HFF-Myc (cell line): ENCODE data around the gene LRRC7.

Experiments used
- DNase-seq: peaks from one replicate; pipeline ENCODE4 v3.0.0-alpha.2; 2011; ENCODE audit warnings: low read depth; ENCODE audit errors: extremely low read depth
- H3K4me3 ChIP-seq: replicated peaks from 2 replicates; pipeline ENCODE4 v1.5.1; 2011; ENCODE audit warnings: low read depth, mild to moderate bottlenecking, control low read depth, low read length
- TF ChIP-seq, protein P1 (sequence below): IDR thresholded peaks from 2 replicates; pipeline ENCODE4 v1.5.1; 2012; ENCODE audit warnings: mild to moderate bottlenecking, low read depth, low read length, control low read depth; ENCODE audit errors: missing control alignments

LRRC7 gene

GRCh38 chr1:70072231-70072751, 504.6 kb downstream of the LRRC7 start:
- DNase-seq: no peak
- H3K4me3 ChIP-seq: no peak overlapping the region
- TF ChIP-seq, protein P1, sequence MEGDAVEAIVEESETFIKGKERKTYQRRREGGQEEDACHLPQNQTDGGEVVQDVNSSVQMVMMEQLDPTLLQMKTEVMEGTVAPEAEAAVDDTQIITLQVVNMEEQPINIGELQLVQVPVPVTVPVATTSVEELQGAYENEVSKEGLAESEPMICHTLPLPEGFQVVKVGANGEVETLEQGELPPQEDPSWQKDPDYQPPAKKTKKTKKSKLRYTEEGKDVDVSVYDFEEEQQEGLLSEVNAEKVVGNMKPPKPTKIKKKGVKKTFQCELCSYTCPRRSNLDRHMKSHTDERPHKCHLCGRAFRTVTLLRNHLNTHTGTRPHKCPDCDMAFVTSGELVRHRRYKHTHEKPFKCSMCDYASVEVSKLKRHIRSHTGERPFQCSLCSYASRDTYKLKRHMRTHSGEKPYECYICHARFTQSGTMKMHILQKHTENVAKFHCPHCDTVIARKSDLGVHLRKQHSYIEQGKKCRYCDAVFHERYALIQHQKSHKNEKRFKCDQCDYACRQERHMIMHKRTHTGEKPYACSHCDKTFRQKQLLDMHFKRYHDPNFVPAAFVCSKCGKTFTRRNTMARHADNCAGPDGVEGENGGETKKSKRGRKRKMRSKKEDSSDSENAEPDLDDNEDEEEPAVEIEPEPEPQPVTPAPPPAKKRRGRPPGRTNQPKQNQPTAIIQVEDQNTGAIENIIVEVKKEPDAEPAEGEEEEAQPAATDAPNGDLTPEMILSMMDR: no peak

GRCh38 chr1:70075761-70076160, 508.0 kb downstream of the LRRC7 start:
- no peak overlapping the region for H3K4me3 ChIP-seq
- no peak for DNase-seq
- TF ChIP-seq, protein P1: no peak

DNA sequence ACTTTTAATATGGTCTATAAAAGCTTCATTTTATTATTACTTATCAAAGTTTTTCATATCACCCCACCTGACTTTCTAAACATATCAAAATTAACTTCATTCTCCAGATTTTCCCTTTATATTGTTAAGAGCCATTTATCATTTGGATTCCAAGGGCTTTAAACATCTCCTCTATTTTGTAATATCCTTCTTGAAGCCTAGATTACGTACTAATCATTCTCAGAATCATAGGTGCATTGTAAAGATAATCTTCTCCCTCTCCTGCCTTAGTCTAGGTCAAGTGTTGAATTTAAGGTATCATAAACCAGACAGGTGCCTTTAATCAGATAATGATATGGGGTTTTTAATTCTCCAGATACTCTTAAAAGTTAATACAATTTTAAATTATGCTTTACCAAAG, 509.3 kb downstream of the LRRC7 start:
- no peak for DNase-seq
- TF ChIP-seq, protein P1: no peak
- no peak overlapping the region for H3K4me3 ChIP-seq

DNA sequence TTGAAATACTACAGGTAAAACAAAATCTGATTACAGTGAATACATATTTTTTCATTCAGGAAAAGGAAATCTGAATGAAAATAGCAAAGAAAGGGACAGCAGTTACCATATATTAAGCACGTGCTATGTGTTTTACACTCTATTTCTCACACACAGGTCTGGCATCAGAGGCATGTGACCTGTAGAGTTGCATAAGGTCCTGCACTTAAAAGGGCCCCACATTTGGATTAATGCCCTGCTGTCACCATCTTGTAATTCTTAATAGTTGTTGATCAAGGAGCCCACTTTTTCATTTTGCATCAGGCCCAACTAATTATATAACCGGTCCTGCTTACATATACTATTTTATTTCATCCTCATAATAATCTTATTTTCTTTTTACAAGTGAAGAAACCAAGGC, 511.8 kb downstream of the LRRC7 start:
- H3K4me3 ChIP-seq: no peak overlapping the region
- TF ChIP-seq, protein P1: no peak
- DNase-seq: no peak

DNA sequence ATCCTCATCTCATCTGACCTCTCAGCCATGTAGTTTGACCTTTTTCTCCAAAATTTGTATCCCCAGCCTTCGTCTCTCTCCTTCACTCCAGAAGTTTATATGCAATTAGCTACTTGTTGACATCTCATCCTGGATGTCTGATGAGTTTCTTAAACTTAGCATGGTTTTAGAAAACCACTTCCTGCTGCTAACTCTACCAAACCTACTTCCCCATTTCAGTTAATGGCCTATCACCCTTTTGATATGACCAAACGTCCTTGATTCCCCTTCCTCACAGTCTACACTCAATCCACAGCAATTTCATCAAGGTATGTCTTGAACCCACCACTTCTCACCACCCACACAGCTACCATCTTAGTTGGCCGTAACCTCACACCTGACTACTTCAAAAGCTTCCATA, 515.8 kb downstream of the LRRC7 start:
- DNase-seq: no peak
- no peak overlapping the region for H3K4me3 ChIP-seq
- TF ChIP-seq, protein P1: no peak

- no peak for DNase-seq
- TF ChIP-seq, protein P1: no peak
- H3K4me3 ChIP-seq: no peak overlapping the region
These were observed 516.7 kb downstream of the LRRC7 start for GRCh38 chr1:70084314-70084915.

- no peak for DNase-seq
- H3K4me3 ChIP-seq: no peak overlapping the region
- TF ChIP-seq, protein P1: no peak
These were observed 517.8 kb downstream of the LRRC7 start for GRCh38 chr1:70085521-70085920.
